A549 treated with DMSO at 1 μM for 4 hours (cell line): ENCODE measurements around the gene OR13J1. TPM values are rescaled to one million over a fixed set of nuclear protein-coding genes. Genes with fewer than 3 reads are reported as not detected.

Experiments
- total RNA-seq: library from RNA; stranded (reverse); fragments of 200-300 nt; extraction: Qiagen RNA extraction; gene quantifications from 5 replicates; pipeline ENCODE4 v1.2.3, GENCODE V29; 2022; ENCODE audit warnings: low read depth

OR13J1 gene, protein sequence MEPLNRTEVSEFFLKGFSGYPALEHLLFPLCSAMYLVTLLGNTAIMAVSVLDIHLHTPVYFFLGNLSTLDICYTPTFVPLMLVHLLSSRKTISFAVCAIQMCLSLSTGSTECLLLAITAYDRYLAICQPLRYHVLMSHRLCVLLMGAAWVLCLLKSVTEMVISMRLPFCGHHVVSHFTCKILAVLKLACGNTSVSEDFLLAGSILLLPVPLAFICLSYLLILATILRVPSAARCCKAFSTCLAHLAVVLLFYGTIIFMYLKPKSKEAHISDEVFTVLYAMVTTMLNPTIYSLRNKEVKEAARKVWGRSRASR
- not detected in 5 replicates for total RNA-seq

DNA sequence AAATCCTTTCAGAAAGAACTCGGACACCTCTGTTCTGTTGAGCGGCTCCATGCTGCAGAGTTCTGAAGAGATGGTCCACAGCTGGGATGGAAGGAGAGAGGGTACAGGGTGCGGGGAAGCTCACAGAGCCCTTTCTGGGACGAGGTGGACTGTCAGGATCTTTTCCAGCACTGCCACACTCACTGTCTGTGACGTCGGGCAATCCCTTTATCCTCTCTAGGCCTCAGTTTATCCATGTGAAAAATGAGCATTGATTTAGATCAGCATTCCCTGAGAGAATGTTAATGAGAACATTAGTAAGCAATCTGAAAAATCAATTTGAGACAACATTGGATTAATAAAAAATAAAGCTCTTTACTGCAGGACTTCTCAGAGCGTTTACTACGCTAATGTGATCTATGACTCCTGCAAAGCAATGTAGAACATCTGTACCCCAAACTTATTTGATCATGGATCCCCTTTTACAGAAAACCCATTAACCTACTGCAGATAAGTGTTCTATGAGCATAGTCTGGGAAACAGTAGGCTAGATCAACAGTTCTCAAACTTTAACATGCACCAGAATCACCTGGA, at the start of gene OR13J1:
OR13J1 (minus strand) TSS at position 51 of the 573 bp plus-strand sequence; CDS start at position 51, 0 bp downstream.

DNA sequence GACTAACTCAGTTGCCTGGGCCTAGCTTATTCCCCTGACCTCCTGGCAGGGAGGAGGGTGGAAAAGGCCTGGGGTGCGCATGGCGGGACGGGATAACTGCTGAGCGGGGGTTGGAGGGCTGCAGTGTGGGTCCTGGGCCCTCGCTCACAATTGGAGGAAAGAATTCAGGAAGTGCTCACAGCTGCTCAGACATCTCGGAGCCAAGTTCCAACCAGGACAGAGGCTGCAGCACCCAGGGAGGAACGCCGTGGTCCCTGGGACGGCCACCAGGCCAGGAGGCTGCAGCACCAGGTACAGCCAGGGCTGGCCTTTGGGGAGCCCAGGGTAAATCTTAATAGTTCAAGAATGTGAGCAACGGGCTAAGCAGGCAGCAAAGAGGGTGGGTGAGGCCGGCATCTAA, 39.1 kb upstream of the OR13J1 start, which contains the start of gene SPAAR:
SPAAR (plus strand) TSS at position 217 of the 400 bp plus-strand sequence. CDS start 974 bp downstream, outside the sequence.

DNA sequence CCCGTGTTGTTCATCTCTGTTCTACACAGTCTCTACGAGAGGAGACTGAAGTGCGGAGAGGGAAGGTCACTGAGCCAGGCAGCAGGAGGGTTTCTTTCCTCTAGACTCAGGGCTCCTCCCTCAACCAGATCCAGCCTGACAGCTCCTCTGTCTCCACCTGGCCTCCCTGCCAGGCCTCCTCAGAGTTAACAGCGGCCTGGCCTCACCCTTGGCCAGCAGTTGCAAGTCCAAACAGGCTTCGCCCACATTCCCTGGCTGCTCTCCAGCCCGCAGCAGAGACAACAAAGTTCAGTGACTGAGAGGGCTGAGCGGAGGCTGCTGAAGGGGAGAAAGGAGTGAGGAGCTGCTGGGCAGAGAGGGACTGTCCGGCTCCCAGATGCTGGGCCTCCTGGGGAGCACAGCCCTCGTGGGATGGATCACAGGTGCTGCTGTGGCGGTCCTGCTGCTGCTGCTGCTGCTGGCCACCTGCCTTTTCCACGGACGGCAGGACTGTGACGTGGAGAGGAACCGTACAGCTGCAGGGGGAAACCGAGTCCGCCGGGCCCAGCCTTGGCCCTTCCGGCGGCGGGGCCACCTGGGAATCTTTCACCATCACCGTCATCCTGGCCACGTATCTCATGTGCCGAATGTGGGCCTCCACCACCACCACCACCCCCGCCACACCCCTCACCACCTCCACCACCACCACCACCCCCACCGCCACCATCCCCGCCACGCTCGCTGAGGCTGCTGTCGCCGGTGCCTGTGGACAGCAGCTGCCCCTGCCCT, 35.9 kb upstream of the OR13J1 start, which contains the start of gene HRCT1:
HRCT1 (plus strand) TSS at position 291 of the 768 bp plus-strand sequence; CDS start at position 377, 86 bp downstream.

DNA sequence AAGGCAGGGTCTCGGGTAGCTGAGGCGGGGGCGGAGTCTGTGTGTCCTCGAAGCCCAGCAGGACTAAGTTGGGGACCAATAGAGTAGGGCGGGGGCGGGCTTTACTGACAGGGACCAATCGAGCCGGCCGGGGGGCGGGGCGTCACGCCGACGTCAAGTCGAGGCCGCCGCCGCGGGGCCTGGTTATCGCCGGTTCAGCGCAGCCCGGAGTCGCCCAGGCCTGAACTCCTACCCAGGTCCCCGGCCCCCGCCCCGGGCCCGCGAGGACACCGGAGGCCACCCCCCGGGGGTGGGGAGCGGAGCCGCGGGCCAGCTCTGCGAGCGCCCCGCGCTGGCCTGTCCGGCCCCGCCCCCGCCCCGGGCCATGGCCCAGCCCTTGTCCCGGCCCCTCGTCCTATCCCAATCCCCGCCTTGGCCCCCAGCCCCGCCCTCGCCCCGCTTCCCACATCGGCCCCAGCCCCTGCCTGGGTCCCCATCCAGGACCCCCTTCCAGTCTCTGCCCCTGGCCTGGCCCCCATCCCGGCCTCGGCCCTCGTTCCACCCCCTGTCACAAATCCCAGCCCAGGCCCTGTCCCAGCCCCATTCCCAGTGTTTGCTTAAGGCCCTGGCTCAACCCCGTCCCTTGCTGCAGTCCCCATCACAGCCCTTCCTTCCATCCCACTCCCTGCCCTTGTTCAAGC, 41.0 kb downstream of the OR13J1 start, which contains the start of gene TMEM8B:
TMEM8B (plus strand) TSS at position 145 of the 680 bp plus-strand sequence; CDS start at position 365, 220 bp downstream.

DNA sequence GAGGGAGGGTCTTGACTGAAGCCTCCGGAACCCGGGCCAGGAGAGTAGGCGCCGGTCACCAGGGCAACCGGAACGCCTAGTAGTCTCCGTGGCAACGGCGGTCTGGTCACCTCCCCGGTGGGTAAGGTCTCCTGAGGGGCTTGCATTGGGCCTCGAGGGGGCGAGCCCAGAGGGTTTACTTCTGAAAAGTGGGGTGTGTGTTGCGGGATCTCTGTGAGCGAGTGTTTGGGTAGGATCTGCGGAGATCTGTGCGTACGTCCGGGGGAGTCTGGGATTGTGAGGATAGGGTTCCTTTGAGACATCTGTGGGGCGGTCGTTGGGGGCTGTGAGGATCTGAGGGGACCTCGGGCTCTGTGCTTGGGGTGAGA, 41.5 kb downstream of the OR13J1 start, which contains the start of gene FAM221B:
FAM221B (minus strand) TSS at position 17 of the 368 bp plus-strand sequence. CDS start 2,571 bp downstream, outside the sequence.

Other genes with a start within 250 kb of the OR13J1 start
- not detected in 5 replicates for gene SIT1, start 219.5 kb downstream of the OR13J1 start, total RNA-seq
- 7.7 to 45.5 TPM (median 11.2 TPM) in 4 of 5 replicates, not detected in the other for gene RMRP, start 212.4 kb downstream of the OR13J1 start, total RNA-seq
- 20.7 to 25.4 TPM (median 22.7 TPM) in 5 replicates for gene CCDC107, start 212.1 kb downstream of the OR13J1 start, total RNA-seq
- gene ARHGEF39, start 205.2 kb downstream of the OR13J1 start, total RNA-seq: 11.9 to 21.4 TPM (median 19.4 TPM) in 5 replicates
- gene CA9, start 196.5 kb downstream of the OR13J1 start, total RNA-seq: 3.4 to 8.1 TPM (median 6.2 TPM) in 5 replicates
- gene TPM2, start 180.5 kb downstream of the OR13J1 start, total RNA-seq: 576 to 636 TPM (median 626 TPM) in 5 replicates
- gene TLN1, start 138.2 kb downstream of the OR13J1 start, total RNA-seq: 104 to 127 TPM (median 121 TPM) in 5 replicates
- 55.2 to 62.8 TPM (median 58.7 TPM) in 5 replicates for gene CREB3, start 137.7 kb downstream of the OR13J1 start, total RNA-seq
- gene GBA2, start 121.2 kb downstream of the OR13J1 start, total RNA-seq: 27.0 to 34.7 TPM (median 32.4 TPM) in 5 replicates
- 13.0 to 17.9 TPM (median 16.5 TPM) in 5 replicates for gene RGP1, start 121.1 kb downstream of the OR13J1 start, total RNA-seq
- gene MSMP, start 116.1 kb downstream of the OR13J1 start, total RNA-seq: 0.23 to 0.38 TPM in 2 of 5 replicates, not detected in the others
- 3.8 to 6.4 TPM (median 5.9 TPM) in 5 replicates for gene NPR2, start 78.8 kb downstream of the OR13J1 start, total RNA-seq
- gene SPAG8, start 58.1 kb downstream of the OR13J1 start, total RNA-seq: 0.24 to 0.70 TPM (median 0.46 TPM) in 4 of 5 replicates, not detected in the other
- gene HINT2, start 55.4 kb downstream of the OR13J1 start, total RNA-seq: 73.1 to 103 TPM (median 93.6 TPM) in 5 replicates
- gene FAM221B, start 41.7 kb downstream of the OR13J1 start, total RNA-seq: not detected in 5 replicates
- 1.5 to 3.4 TPM (median 3.1 TPM) in 5 replicates for gene TMEM8B, start 41.2 kb downstream of the OR13J1 start, total RNA-seq
- gene HRCT1, start 35.8 kb upstream of the OR13J1 start, total RNA-seq: 0.11 to 0.17 TPM (median 0.14 TPM) in 3 of 5 replicates, not detected in the others
- 0.08 TPM in 1 of 5 replicates, not detected in the others for gene SPAAR, start 39.1 kb upstream of the OR13J1 start, total RNA-seq
- not detected in 5 replicates for gene OR2S2, start 87.8 kb upstream of the OR13J1 start, total RNA-seq
- 5.0 to 7.2 TPM (median 6.7 TPM) in 5 replicates for gene RECK, start 166.5 kb upstream of the OR13J1 start, total RNA-seq